Endothelial cell of umbilical vein (primary cell): ENCODE data around the gene CCDC92B. TPM values are rescaled to one million over a fixed set of nuclear protein-coding genes. Genes with fewer than 3 reads are reported as not detected.
A peak's percentile ranks its signal among the peaks of the same experiment; 100 is the strongest.

Experiments
- BruUV-seq: library from RNA; stranded (reverse); fragments of 400-500 nt; replicated peaks from 2 replicates; lab custom pipeline; 2021; lab: Mats Ljungman, UMichigan
- CTCF ChIA-PET: fragments of 300-600, 350-600 bp; sonication (Branson Sonifier 250); formaldehyde crosslinking; loops from one replicate; lab custom pipeline; 2021; ENCODE audit warnings: antibody characterized with exemption, inconsistent platforms; lab: Charles Lee
- POLR2A ChIA-PET: fragments of 300-600, 350-600 bp; sonication (Branson Sonifier 250); formaldehyde crosslinking; loops from one replicate; lab custom pipeline; 2021; ENCODE audit warnings: antibody characterized with exemption, inconsistent platforms; lab: Charles Lee
- DNase-seq: peaks from one replicate; pipeline ENCODE4 v3.0.0-alpha.2; 2011; ENCODE audit warnings: low read depth, low spot score
- FAIRE-seq: peaks from 2 replicates; lab custom pipeline; 2011; peaks lifted over from hg19 to GRCh38; lab: Jason Lieb, UNC
- H2AFZ ChIP-seq: 2 replicates; pipeline ENCODE4 v1.6.0; 2012; ENCODE audit warnings: low read depth, low read length, control low read depth, inconsistent platforms
- H3K27ac ChIP-seq: 2 replicates; pipeline ENCODE4 v1.5.1; 2011; ENCODE audit warnings: low read depth, mild to moderate bottlenecking, control low read depth, low read length, moderate library complexity; ENCODE audit not compliant: insufficient read depth
- H3K27me3 ChIP-seq, 2 experiments: 2 replicates each; pipeline versions ENCODE4 v1.6.0 to v1.6.1; 2011; ENCODE audit warnings: low read length in 2 of 2, mixed read lengths in 1 of 2; ENCODE audit not compliant: control insufficient read depth in 2 of 2, insufficient read depth in 2 of 2
- H3K36me3 ChIP-seq, 2 experiments: 2 replicates in 1 of 2; 3 replicates in 1 of 2; pipeline ENCODE4 v1.5.1; 2011; ENCODE audit warnings: low read length in 2 of 2, mild to moderate bottlenecking in 1 of 2, moderate library complexity in 1 of 2; ENCODE audit not compliant: control insufficient read depth in 2 of 2, insufficient read depth in 2 of 2; ENCODE audit errors: extremely low read depth in 1 of 2
- H3K4me1 ChIP-seq: 3 replicates; pipeline ENCODE4 v1.5.1; 2011; ENCODE audit warnings: mild to moderate bottlenecking, low read length; ENCODE audit not compliant: control insufficient read depth, insufficient read depth; ENCODE audit errors: extremely low read depth
- H3K4me2 ChIP-seq: 2 replicates; pipeline ENCODE4 v1.6.1; 2011; ENCODE audit warnings: low read length, control low read depth, mixed read lengths; ENCODE audit not compliant: insufficient read depth
- H3K4me3 ChIP-seq, 3 experiments: fragments of 200-600 bp in 1 of 3; sonication (generic), shearing (Covaris generic) in 1 of 3; replicated peaks in 1 of 3; 2 replicates each; pipeline ENCODE4 v1.5.1; 2011 to 2016; ENCODE audit warnings: control low read depth in 3 of 3, low read length in 3 of 3, mild to moderate bottlenecking in 2 of 3, inconsistent platforms in 1 of 3, low read depth in 1 of 3, moderate library complexity in 1 of 3; ENCODE audit not compliant: insufficient read depth in 1 of 3
- H3K79me2 ChIP-seq: 2 replicates; pipeline ENCODE4 v1.6.0; 2012; ENCODE audit warnings: low read length, inconsistent platforms; ENCODE audit not compliant: control insufficient read depth, insufficient read depth
- H3K9ac ChIP-seq: replicated peaks from 2 replicates; pipeline ENCODE3; 2011; ENCODE audit warnings: low read length, control low read depth; ENCODE audit not compliant: insufficient read depth; ENCODE audit errors: extremely low read depth
- H3K9me1 ChIP-seq: replicated peaks from 3 replicates; pipeline ENCODE4 v1.6.0; 2011; ENCODE audit warnings: mild to moderate bottlenecking, low read length; ENCODE audit not compliant: control insufficient read depth, insufficient read depth; ENCODE audit errors: extremely low read depth
- H3K9me3 ChIP-seq: replicated peaks from 2 replicates; pipeline ENCODE4 v1.5.1; 2012; ENCODE audit warnings: low read length, inconsistent platforms; ENCODE audit not compliant: control insufficient read depth, insufficient read depth
- H4K20me1 ChIP-seq: replicated peaks from 2 replicates; pipeline ENCODE3; 2011; ENCODE audit warnings: mild to moderate bottlenecking, low read length; ENCODE audit not compliant: control insufficient read depth, insufficient read depth; ENCODE audit errors: extremely low read depth
- CTCF ChIP-seq, 2 donors: IDR thresholded peaks; 1 replicate in 1 of 2; 2 replicates in 1 of 2; pipeline ENCODE4 v1.5.1; 2011; ENCODE audit warnings: low read length in 2 of 2, mild to moderate bottlenecking in 2 of 2, moderate library complexity in 2 of 2, control low read depth in 1 of 2, inconsistent platforms in 1 of 2, low read depth in 1 of 2; ENCODE audit not compliant: insufficient read depth in 1 of 2; ENCODE audit errors: extremely low read depth in 1 of 2
- EZH2 ChIP-seq: IDR thresholded peaks from 2 replicates; pipeline ENCODE4 v1.6.1; 2012; ENCODE audit warnings: borderline replicate concordance, low read depth, mild to moderate bottlenecking, moderate library complexity, low read length, inconsistent platforms; ENCODE audit not compliant: severe bottlenecking
- FOS ChIP-seq: IDR thresholded peaks from 2 replicates; pipeline ENCODE4 v1.6.1; 2011; ENCODE audit warnings: mild to moderate bottlenecking, low read length, moderate library complexity, borderline replicate concordance; ENCODE audit not compliant: insufficient read depth
- JUN ChIP-seq: IDR thresholded peaks from 2 replicates; pipeline ENCODE4 v1.6.1; 2011; ENCODE audit warnings: borderline replicate concordance, low read depth; ENCODE audit not compliant: insufficient read length, insufficient read depth
- POLR2A ChIP-seq: IDR thresholded peaks from 2 replicates; pipeline ENCODE4 v1.6.1; 2012; ENCODE audit warnings: low read depth, mild to moderate bottlenecking, control low read depth, low read length
- POLR2AphosphoS5 ChIP-seq: IDR thresholded peaks from 2 replicates; pipeline ENCODE4 v1.6.1; 2012; ENCODE audit warnings: low read depth, mild to moderate bottlenecking, control low read depth, low read length, moderate library complexity; ENCODE audit not compliant: insufficient read depth
- dilution Hi-C: fragments of 300-500 bp; cut with MboI; formaldehyde crosslinking; loops from one replicate; pipeline ENCODE4 v1.15.0; 2019; ENCODE audit warnings: low sequenced_read_pairs; ENCODE audit not compliant: extremely low pct_ligation_motif_present
- intact Hi-C: fragments of 100-400 bp; cut with micrococcal nuclease; formaldehyde crosslinking; loops from one replicate; pipeline ENCODE4 v1.10.0; 2022
- polyA plus RNA-seq, 4 experiments: library from polyadenylated mRNA; depleted of rRNA in 3 of 4; stranded (reverse) in 3 of 4; unstranded in 1 of 4; fragments of >200 nt; gene quantifications; 2 replicates each; pipeline versions ENCODE4 v1.2.1 to v1.2.3, GENCODE V29; 2011 to 2012; ENCODE audit warnings: missing spikeins in 1 of 4
- total RNA-seq: library from RNA; stranded (reverse); gene quantifications from 2 replicates; pipeline ENCODE4 v1.2.3, GENCODE V29; 2021

Gene CCDC92B
- total and polyA plus RNA-seq, 2 donors (not counting 3 experiments of a cell fraction or from before 2014, with no cell fraction given), result not detected

GRCh38 chr17:2692781-2693135, 56.7 kb downstream of the CCDC92B start:
- dilution Hi-C loops, result no loop called here
- POLR2A ChIA-PET, result interaction anchor here (0.6 kb wide), 1 partner anchor 14 kb away, joined by 3 read pairs; no protein-coding TSS in a partner anchor

GRCh38 chr17:2691965-2692780, 57.3 kb downstream of the CCDC92B start:
- no peaks in the 10 kb centered on the region for H3K9me1 ChIP-seq
- TSS peak; percentile 10 for BruUV-seq
- H4K20me1 ChIP-seq, result no peaks in the 10 kb centered on the region
- dilution Hi-C loops (no loop called here), intact Hi-C loops (no loop called here)
- no peaks in the 10 kb centered on the region for H3K4me1 ChIP-seq
- TF ChIP-seq POLR2AphosphoS5 (no peak), CTCF (IDR thresholded peaks at IDR 0.05; ENCODE audit: extremely low read depth in 1 of 2, insufficient read depth in 1 of 2, low read depth in 1 of 2, low read length in 2 of 2) (no peak), POLR2A (no peak)
- H3K4me2 ChIP-seq, result no peak overlapping the region
- no peaks in the 10 kb centered on the region for H3K27me3 ChIP-seq
- ChIA-PET POLR2A (no interaction called here), CTCF (interaction anchor here (1.2 kb wide), 1 partner anchor 276 kb away, joined by 3 read pairs; no protein-coding TSS in a partner anchor)
- no peak overlapping the region for H2AFZ ChIP-seq
- no peaks in the 10 kb centered on the region for H3K79me2 ChIP-seq
- H3K9ac ChIP-seq, result no peak overlapping the region
- no peak for DNase-seq
- no peaks in the 10 kb centered on the region for H3K9me3 ChIP-seq
- peaks cover 3 to 17% of the 10 kb centered on the region in 2 experiments for H3K36me3 ChIP-seq
- no peak overlapping the region for H3K4me3 ChIP-seq
- no peak for FAIRE-seq
- H3K27ac ChIP-seq, result no peak overlapping the region

More at GRCh38 chr17:2692781-2693135, 56.7 kb downstream of the CCDC92B start:
- no peak overlapping the region for H3K4me3 ChIP-seq
- FAIRE-seq, result no peak
- BruUV-seq, result no TSS peak
- no peaks in the 10 kb centered on the region for H3K27me3 ChIP-seq
- no peaks in the 10 kb centered on the region for H4K20me1 ChIP-seq
- intact Hi-C loops, result no loop called here
- no peak for DNase-seq
- H3K4me2 ChIP-seq, result no peak overlapping the region
- no peaks in the 10 kb centered on the region for H3K9me3 ChIP-seq
- no peak overlapping the region for H3K9ac ChIP-seq
- H2AFZ ChIP-seq, result no peak overlapping the region
- peaks cover 3 to 17% of the 10 kb centered on the region in 2 experiments for H3K36me3 ChIP-seq
- no peaks in the 10 kb centered on the region for H3K79me2 ChIP-seq
- no peaks in the 10 kb centered on the region for H3K4me1 ChIP-seq
- no peak overlapping the region for H3K27ac ChIP-seq
- TF ChIP-seq JUN (no peak), POLR2A (no peak), FOS (no peak), EZH2 (no peak), POLR2AphosphoS5 (no peak)
- H3K9me1 ChIP-seq, result no peaks in the 10 kb centered on the region
- CTCF ChIA-PET, result interaction anchor here (1.2 kb wide), 1 partner anchor 277 kb away, joined by 3 read pairs; no protein-coding TSS in a partner anchor
